Activated naive CD4-positive, alpha-beta T cell treated with anti-CD3 and anti-CD28 coated beads, Interleukin-2, amount 50 U/mL, for 16 hours (primary cell): Measurements from ENCODE around the gene HIBCH.
"Not testable (repeated sequence)": the region's sequence is repeated elsewhere in the genome, so short reads cannot be mapped to it uniquely, and the experiment has no call there.

Experiments used
- DNase-seq: peaks from one replicate; pipeline ENCODE4 v3.0.0-alpha.2; 2020

HIBCH gene, protein sequence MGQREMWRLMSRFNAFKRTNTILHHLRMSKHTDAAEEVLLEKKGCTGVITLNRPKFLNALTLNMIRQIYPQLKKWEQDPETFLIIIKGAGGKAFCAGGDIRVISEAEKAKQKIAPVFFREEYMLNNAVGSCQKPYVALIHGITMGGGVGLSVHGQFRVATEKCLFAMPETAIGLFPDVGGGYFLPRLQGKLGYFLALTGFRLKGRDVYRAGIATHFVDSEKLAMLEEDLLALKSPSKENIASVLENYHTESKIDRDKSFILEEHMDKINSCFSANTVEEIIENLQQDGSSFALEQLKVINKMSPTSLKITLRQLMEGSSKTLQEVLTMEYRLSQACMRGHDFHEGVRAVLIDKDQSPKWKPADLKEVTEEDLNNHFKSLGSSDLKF

GRCh38 chr2:190319555-190320498, at the start of gene HIBCH:
TSS of gene HIBCH (minus strand) at chr2:190319826. CDS start at chr2:190319750, 76 bp downstream.
- DNase-seq = peak; percentile 85

DNA sequence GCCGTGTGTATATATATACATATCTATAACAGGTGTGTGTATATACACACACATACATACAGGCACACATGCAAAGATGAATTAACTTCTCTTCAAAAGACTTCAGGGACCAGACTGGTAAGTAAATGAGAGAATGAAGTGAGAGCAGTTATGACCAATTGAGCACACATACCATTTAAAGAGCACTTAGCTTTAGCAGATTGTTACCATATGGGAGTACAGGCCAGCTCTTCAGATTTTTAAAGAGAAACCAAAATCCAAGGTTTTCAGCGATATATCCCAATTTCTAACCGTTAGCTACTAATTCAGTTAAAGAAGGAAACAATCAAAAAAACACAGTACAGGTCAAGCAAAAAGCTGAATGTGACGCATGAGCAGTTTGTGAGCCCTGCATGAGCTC, 47.5 kb upstream of the HIBCH start:
- DNase-seq = no peak

DNA sequence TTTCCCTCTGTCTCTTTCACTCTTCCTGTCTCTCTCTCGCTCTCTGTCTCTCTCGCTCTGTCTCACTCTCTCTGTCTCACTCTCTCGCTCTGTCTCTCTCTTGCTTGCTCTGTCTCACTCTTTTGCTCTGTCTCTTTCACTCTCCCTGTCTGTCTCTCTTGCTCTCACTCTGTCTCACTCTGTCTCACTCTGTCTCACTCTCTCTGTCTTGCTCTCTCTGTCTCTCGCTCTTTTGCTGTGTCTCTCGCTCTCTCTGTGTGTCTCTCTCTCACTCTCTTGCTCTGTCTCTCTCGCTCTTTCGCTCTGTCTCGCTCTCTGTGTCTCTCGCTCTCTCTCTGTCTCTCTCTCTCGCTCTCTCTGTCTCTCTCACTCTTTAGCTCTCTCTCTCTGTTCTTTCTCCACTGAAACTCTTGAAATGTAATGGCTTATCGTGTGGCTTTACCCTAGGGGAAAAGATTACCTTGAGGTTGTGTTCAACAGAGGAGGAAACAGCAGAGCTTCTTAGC, 46.7 kb upstream of the HIBCH start:
- no peak for DNase-seq

GRCh38 chr2:190365499-190366204, 46.0 kb upstream of the HIBCH start:
- no peak for DNase-seq

DNA sequence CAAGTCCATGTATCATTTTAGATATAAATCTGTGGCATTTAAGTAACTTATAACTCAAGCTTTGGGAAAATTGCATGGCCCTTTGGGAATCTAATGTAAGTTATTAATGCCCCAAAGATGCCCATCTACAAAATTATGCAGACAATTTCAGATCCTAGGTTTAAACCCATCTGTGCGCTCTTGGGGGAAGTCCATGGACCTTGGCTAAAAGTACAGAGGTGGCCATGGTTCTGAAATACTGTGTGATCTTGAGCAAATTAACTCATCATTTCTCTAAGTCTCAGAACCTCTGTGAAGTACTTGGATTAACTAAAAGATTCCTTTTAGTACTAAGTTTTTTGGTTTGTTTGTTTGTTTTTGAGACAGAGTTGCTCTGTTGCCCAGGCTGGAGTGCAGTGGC, 43.3 kb upstream of the HIBCH start:
- DNase-seq = no peak

- no peak for DNase-seq
Measured at GRCh38 chr2:190361572-190361971, 41.9 kb upstream of the HIBCH start.

DNA sequence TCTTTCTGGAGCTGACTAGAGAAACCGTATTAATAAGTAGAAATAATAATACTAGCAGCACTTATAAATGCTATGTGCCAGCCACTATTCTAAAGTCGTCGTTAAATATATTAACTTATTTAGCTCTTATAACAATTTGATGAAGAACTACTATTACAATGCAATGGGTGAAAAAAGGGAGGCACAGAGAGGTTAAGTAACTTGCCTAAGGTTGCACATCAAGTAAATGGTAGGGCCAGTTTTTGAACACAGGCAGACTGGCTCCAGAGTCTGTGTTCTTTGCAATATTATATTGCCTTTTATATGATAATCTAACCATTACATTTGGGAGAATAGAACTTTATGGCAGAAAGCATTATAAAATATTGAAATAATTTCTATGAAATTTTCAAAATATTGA, 41.3 kb upstream of the HIBCH start:
- DNase-seq = no peak

DNA sequence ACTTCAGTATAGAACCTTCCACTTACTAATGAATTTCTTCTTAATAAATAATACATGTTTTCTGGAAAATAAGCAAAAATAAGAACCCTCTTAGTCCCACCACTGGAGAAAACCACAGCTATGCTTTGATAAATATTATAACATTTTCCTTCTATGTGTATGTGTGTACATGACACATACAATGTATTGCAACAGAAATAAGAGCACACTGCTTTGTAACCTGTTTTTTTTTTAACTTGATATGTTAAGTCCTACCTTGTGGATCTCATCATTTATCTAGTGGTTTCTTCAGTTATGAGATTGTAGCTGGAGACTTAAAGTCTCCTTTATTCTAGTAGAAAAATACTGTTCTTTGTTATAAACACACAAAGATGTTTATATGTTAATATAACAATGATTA, 40.9 kb upstream of the HIBCH start:
- DNase-seq = no peak

GRCh38 chr2:190358655-190359448, 39.2 kb upstream of the HIBCH start:
- DNase-seq = not testable (repeated sequence)

GRCh38 chr2:190357600-190357999, 38.0 kb upstream of the HIBCH start:
- DNase-seq = no peak

- DNase-seq = no peak
Measured at GRCh38 chr2:190355968-190356644, 36.5 kb upstream of the HIBCH start.

- no peak for DNase-seq
Measured at GRCh38 chr2:190354003-190354690, 34.5 kb upstream of the HIBCH start.

GRCh38 chr2:190353537-190353899, 33.9 kb upstream of the HIBCH start:
- DNase-seq = no peak

GRCh38 chr2:190352668-190353536, 33.3 kb upstream of the HIBCH start:
- no peak for DNase-seq

GRCh38 chr2:190351955-190352354, 32.3 kb upstream of the HIBCH start:
- no peak for DNase-seq

DNA sequence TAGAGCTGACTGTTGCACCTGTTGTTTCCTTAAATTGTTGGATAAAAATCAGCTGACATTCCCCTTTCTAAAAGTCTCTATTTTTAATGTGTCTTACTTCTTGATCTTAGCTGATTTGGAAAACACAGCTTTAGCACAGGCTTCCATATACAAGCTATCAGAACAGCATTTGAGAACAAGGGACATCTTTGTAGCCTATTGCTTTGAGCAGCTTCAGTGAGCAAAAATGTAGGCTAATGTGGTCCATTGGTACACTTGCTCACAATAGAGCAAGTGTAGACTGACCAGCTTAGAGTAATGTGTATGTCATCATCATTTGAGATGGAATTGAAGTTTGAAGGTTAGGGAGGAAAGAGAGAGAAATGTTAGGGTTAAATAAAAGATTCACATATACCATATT, 30.7 kb upstream of the HIBCH start:
- no peak for DNase-seq

- no peak for DNase-seq
Measured at GRCh38 chr2:190344276-190344827, 24.7 kb upstream of the HIBCH start.

DNA sequence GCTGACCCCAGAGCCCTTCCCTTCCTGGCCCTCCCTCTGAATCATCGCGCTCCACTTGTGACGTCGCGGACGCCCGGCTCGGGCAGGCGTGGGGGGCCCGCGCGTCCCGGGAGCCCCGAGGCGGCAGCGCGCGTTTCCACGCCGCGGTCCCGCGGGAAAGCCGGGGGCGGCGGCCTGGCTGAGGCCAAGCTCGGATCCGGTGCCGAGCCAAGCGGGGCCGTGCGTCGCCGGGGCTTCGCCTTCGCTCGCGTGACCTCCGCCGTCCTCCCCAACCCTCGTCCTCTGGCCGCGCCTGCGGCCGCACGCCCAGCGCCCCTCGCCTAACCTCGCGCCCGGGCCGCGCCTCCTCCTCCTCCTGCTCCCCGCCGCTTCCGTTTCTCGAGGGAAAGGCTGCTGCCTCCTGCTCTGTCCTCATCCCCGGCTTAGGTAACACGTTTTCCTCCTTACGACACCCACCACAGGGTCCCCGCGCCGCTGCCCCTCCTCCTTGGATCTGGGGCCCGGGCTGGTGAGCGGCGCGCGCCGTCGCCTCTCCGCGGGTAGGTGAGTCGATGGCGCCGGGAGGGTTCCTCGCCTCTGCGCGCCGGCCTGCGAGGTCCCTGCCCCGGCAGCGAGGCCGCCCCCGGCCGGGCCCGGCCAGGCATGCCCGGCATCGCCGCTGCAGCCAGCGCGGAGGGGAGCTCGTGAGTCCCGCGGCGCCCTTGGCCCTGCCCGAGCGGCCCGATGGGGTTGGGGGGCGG, 24.1 kb upstream of the HIBCH start, which contains the start of gene INPP1:
INPP1 (plus strand) TSS at position 54 of the 740 bp plus-strand sequence. CDS start 16,514 bp downstream, outside the sequence.
- DNase-seq = peak; percentile 49

- DNase-seq = no peak
Measured at GRCh38 chr2:190343089-190343535, 23.5 kb upstream of the HIBCH start.
